Fibroblast of lung (primary cell): Measurements from ENCODE around the gene TFAP2E. TPM values are rescaled to one million over a fixed set of nuclear protein-coding genes. Genes with fewer than 3 reads are reported as not detected.

Experiments
- DNase-seq, 2 donors: peaks; one replicate each; pipeline versions ENCODE4 v3.0.0 to v3.0.0-alpha.2; 2010; ENCODE audit warnings: low read depth in 2 of 2
- H2AFZ ChIP-seq: 2 replicates; pipeline ENCODE4 v1.5.1; 2012; ENCODE audit warnings: low read length, control low read depth, inconsistent platforms
- H3K27ac ChIP-seq: 2 replicates; pipeline ENCODE4 v1.5.1; 2011; ENCODE audit warnings: low read length, control low read depth; ENCODE audit not compliant: insufficient read depth
- H3K27me3 ChIP-seq: 2 replicates; pipeline ENCODE4 v1.5.1; 2011; ENCODE audit warnings: mild to moderate bottlenecking, low read length; ENCODE audit not compliant: control insufficient read depth, insufficient read depth
- H3K36me3 ChIP-seq: 2 replicates; pipeline ENCODE4 v1.5.1; 2011; ENCODE audit warnings: low read length; ENCODE audit not compliant: control insufficient read depth, insufficient read depth
- H3K4me1 ChIP-seq: 2 replicates; pipeline ENCODE4 v1.5.1; 2011; ENCODE audit warnings: low read length; ENCODE audit not compliant: control insufficient read depth, insufficient read depth; ENCODE audit errors: extremely low read depth
- H3K4me2 ChIP-seq: 2 replicates; pipeline ENCODE4 v1.5.1; 2011; ENCODE audit warnings: low read length, control low read depth; ENCODE audit not compliant: insufficient read depth; ENCODE audit errors: extremely low read depth
- H3K4me3 ChIP-seq, 4 experiments: fragments of 200-600 bp in 1 of 4; sonication (generic) in 1 of 4; replicated peaks in 1 of 4; 2 replicates each; pipeline ENCODE4 v1.5.1; 2011 to 2016; ENCODE audit warnings: low read length in 4 of 4, low read depth in 3 of 4, mild to moderate bottlenecking in 3 of 4, control low read depth in 2 of 4, inconsistent platforms in 1 of 4, mixed read lengths in 1 of 4; ENCODE audit not compliant: insufficient read depth in 1 of 4; ENCODE audit errors: control extremely low read depth in 1 of 4
- H3K79me2 ChIP-seq: 2 replicates; pipeline ENCODE4 v1.5.1; 2012; ENCODE audit warnings: mild to moderate bottlenecking, low read length, inconsistent platforms; ENCODE audit not compliant: control insufficient read depth, insufficient read depth
- H3K9ac ChIP-seq: 2 replicates; pipeline ENCODE4 v1.5.1; 2011; ENCODE audit warnings: mild to moderate bottlenecking, low read length, control low read depth; ENCODE audit not compliant: insufficient read depth
- H3K9me3 ChIP-seq: 2 replicates; pipeline ENCODE4 v1.5.1; 2012; ENCODE audit warnings: low read depth, low read length; ENCODE audit not compliant: control insufficient read depth, insufficient read depth
- H4K20me1 ChIP-seq: 2 replicates; pipeline ENCODE4 v1.5.1; 2011; ENCODE audit warnings: low read length; ENCODE audit not compliant: control insufficient read depth, insufficient read depth; ENCODE audit errors: extremely low read depth
- CTCF ChIP-seq, 2 donors: IDR thresholded peaks in 1 of 2; conservative IDR thresholded peaks in 1 of 2; 1 replicate in 1 of 2; 2 replicates in 1 of 2; pipeline ENCODE4 v1.5.1; 2011 to 2012; ENCODE audit warnings: low read length in 2 of 2, control low read depth in 1 of 2, inconsistent platforms in 1 of 2, low read depth in 1 of 2, mild to moderate bottlenecking in 1 of 2
- EZH2 ChIP-seq: IDR thresholded peaks from 2 replicates; pipeline ENCODE4 v1.5.1; 2012; ENCODE audit warnings: low read length, control low read depth, mild to moderate bottlenecking; ENCODE audit errors: missing control alignments
- polyA plus RNA-seq, 2 donors: library from polyadenylated mRNA; depleted of rRNA in 1 of 2; stranded (reverse) in 1 of 2; unstranded in 1 of 2; fragments of >200 nt; gene quantifications; 2 replicates each; pipeline ENCODE4 v1.2.1, GENCODE V29; 2011 to 2012; ENCODE audit warnings: missing spikeins in 1 of 2
- total RNA-seq: library from RNA; depleted of rRNA; stranded (reverse); fragments of >200 nt; gene quantifications from 2 replicates; pipeline ENCODE4 v1.2.1, GENCODE V29; 2014

The TFAP2E gene
- total and polyA plus RNA-seq, 2 donors (not counting 1 experiment from before 2014, with no cell fraction given): 0.17 to 0.83 TPM

DNA sequence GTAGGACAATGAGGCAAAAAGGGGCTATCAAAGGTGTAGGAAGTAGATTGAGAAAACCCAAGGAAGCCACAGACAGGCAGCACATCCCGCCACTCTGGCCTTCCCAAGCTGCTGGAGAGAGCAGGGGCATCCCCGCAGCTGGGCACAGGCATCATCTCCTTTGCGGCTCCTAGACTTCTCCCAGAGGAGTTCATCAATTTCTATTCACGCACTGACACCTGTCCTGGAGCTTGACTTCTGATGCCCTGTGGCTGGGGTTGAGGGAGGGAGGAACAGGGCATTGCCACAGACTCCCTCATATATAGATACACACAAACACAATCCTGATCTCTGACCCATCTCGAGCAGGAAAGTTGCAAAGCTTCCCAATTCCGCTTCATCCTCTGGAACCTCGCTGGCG lies 1.9 kb upstream of the TFAP2E start:
- Histone ChIP-seq H3K9ac (no peak overlapping the region), H3K4me2 (no peak overlapping the region), H3K79me2 (no peaks in the 10 kb centered on the region), H3K27me3 (peaks cover 8% of the 10 kb centered on the region), H3K36me3 (peaks cover 3% of the 10 kb centered on the region), H3K4me1 (no peaks in the 10 kb centered on the region), H3K9me3 (no peaks in the 10 kb centered on the region), H3K4me3 (no peak overlapping the region), H4K20me1 (no peaks in the 10 kb centered on the region), H3K27ac (no peak overlapping the region), H2AFZ (no peak overlapping the region)
- DNase-seq: no peak
- no peak for TF ChIP-seq EZH2
- no peak for TF ChIP-seq CTCF (conservative IDR thresholded peaks at IDR 0.05 in 1 of 2, IDR thresholded peaks at IDR 0.05 in 1 of 2; ENCODE audit: low read depth in 1 of 2, low read length in 2 of 2)

GRCh38 chr1:35572296-35572695 lies 818 bp upstream of the TFAP2E start:
- Histone ChIP-seq H3K27ac (no peak overlapping the region), H3K4me3 (no peak overlapping the region), H3K27me3 (peaks cover 13% of the 10 kb centered on the region), H4K20me1 (no peaks in the 10 kb centered on the region), H3K79me2 (no peaks in the 10 kb centered on the region), H3K9ac (no peak overlapping the region), H3K4me1 (no peaks in the 10 kb centered on the region), H3K9me3 (no peaks in the 10 kb centered on the region), H2AFZ (no peak overlapping the region), H3K4me2 (no peak overlapping the region), H3K36me3 (no peaks in the 10 kb centered on the region)
- DNase-seq: no peak
- TF ChIP-seq EZH2 (no peak), CTCF (conservative IDR thresholded peaks at IDR 0.05 in 1 of 2, IDR thresholded peaks at IDR 0.05 in 1 of 2; ENCODE audit: low read depth in 1 of 2, low read length in 2 of 2) (no peak)

GRCh38 chr1:35574125-35574654 lies 1.1 kb downstream of the TFAP2E start:
- Histone ChIP-seq H3K4me3 (no peak overlapping the region), H3K27ac (no peak overlapping the region), H3K9me3 (no peaks in the 10 kb centered on the region), H2AFZ (no peak overlapping the region), H3K36me3 (no peaks in the 10 kb centered on the region), H3K27me3 (peaks cover 13% of the 10 kb centered on the region), H4K20me1 (no peaks in the 10 kb centered on the region), H3K9ac (no peak overlapping the region), H3K79me2 (no peaks in the 10 kb centered on the region), H3K4me1 (no peaks in the 10 kb centered on the region), H3K4me2 (no peak overlapping the region)
- TF ChIP-seq EZH2 (no peak), CTCF (conservative IDR thresholded peaks at IDR 0.05 in 1 of 2, IDR thresholded peaks at IDR 0.05 in 1 of 2; ENCODE audit: low read depth in 1 of 2, low read length in 2 of 2) (no peak)
- no peak for DNase-seq
